SK-N-SH treated with all-trans-retinoic acid at 6 μM for 48 hours (cell line): ENCODE results near the gene HTR7.

ENCODE experiments used
- ATAC-seq: fragments of 200-7000 bp; cut with Tn5 transposase; 3 replicates; pipeline ENCODE4 v1.9.1; 2020; ENCODE audit warnings: mild to moderate bottlenecking, moderate library complexity
- ARNTL ChIP-seq: fragments of 450-650 bp; formaldehyde crosslinking; IDR thresholded peaks from 2 replicates; pipeline ENCODE4 v1.5.0; 2020; ENCODE audit warnings: low read depth, mild to moderate bottlenecking, moderate library complexity, borderline replicate concordance
- BACH2 ChIP-seq: fragments of 250-450 bp; sonication (Bioruptor Pico); IDR thresholded peaks from 2 replicates; pipeline ENCODE4 v1.9.0; 2021; ENCODE audit warnings: mild to moderate bottlenecking, borderline replicate concordance
- CSDC2 ChIP-seq: fragments of 250-450 bp; sonication (Bioruptor Pico); IDR thresholded peaks from 2 replicates; pipeline ENCODE4 v1.5.0; 2020; ENCODE audit warnings: mild to moderate bottlenecking, moderate library complexity
- ISL1 ChIP-seq: fragments of 250-450 bp; sonication (Bioruptor Pico); IDR thresholded peaks from 2 replicates; pipeline ENCODE4 v2.1.2; 2022; ENCODE audit warnings: mild to moderate bottlenecking, moderate library complexity
- OSR1 ChIP-seq: fragments of 250-450 bp; sonication (Bioruptor Pico); IDR thresholded peaks from 2 replicates; pipeline ENCODE4 v1.8.0; 2022; ENCODE audit warnings: moderate library complexity, mild to moderate bottlenecking, inconsistent platforms
- PPARA ChIP-seq: fragments of 250-450 bp; sonication (Bioruptor Pico); IDR thresholded peaks from 2 replicates; pipeline ENCODE4 v1.5.0; 2020; ENCODE audit warnings: mild to moderate bottlenecking, borderline replicate concordance
- SNAI2 ChIP-seq: fragments of 250-450 bp; sonication (Bioruptor Pico); IDR thresholded peaks from 2 replicates; pipeline ENCODE4 v1.5.0; 2020; ENCODE audit warnings: mild to moderate bottlenecking, moderate library complexity
- TOX ChIP-seq: fragments of 250-450 bp; sonication (Bioruptor Pico); IDR thresholded peaks from 2 replicates; pipeline ENCODE4 v1.8.0; 2021; ENCODE audit warnings: mild to moderate bottlenecking, moderate library complexity, borderline replicate concordance
- ZC3H10 ChIP-seq: fragments of 250-450 bp; sonication (Bioruptor Pico); IDR thresholded peaks from 2 replicates; pipeline ENCODE4 v1.5.1; 2021; ENCODE audit warnings: mild to moderate bottlenecking, moderate library complexity
- ZFP3 ChIP-seq: fragments of 250-450 bp; sonication (Bioruptor Pico); IDR thresholded peaks from 2 replicates; pipeline ENCODE4 v1.5.0; 2020; ENCODE audit warnings: mild to moderate bottlenecking, moderate library complexity
- ZFP30 ChIP-seq: fragments of 450-650 bp; formaldehyde crosslinking; IDR thresholded peaks from 2 replicates; pipeline ENCODE4 v1.5.0; 2022; ENCODE audit warnings: mild to moderate bottlenecking, moderate library complexity
- ZNF70 ChIP-seq: fragments of 450-650 bp; formaldehyde crosslinking; IDR thresholded peaks from 2 replicates; pipeline ENCODE4 v1.5.0; 2020; ENCODE audit warnings: mild to moderate bottlenecking, moderate library complexity
- ZNF8 ChIP-seq: fragments of 450-650 bp; formaldehyde crosslinking; IDR thresholded peaks from 2 replicates; pipeline ENCODE4 v1.5.0; 2020; ENCODE audit warnings: mild to moderate bottlenecking, moderate library complexity
- TF ChIP-seq, protein P1 (sequence below): fragments of 250-450 bp; sonication (Bioruptor Pico); IDR thresholded peaks from 2 replicates; pipeline ENCODE4 v1.8.0; 2021; ENCODE audit warnings: low read depth, mild to moderate bottlenecking, moderate library complexity, borderline replicate concordance
- TF ChIP-seq, protein P2 (sequence below): fragments of 250-450 bp; sonication (Bioruptor Pico); IDR thresholded peaks from 2 replicates; pipeline ENCODE4 v1.5.0; 2020; ENCODE audit warnings: mild to moderate bottlenecking, moderate library complexity
- TF ChIP-seq, protein P3 (sequence below): fragments of 250-450 bp; sonication (Bioruptor Pico); IDR thresholded peaks from 2 replicates; pipeline ENCODE4 v1.8.0; 2020; ENCODE audit warnings: mild to moderate bottlenecking, moderate library complexity, borderline replicate concordance
- TF ChIP-seq, protein P4 (sequence below): fragments of 250-450 bp; sonication (Bioruptor Pico); IDR thresholded peaks from 2 replicates; pipeline ENCODE4 v1.5.1; 2020; ENCODE audit warnings: low read depth, mild to moderate bottlenecking, moderate library complexity
- TF ChIP-seq, protein P5 (sequence below): fragments of 250-450 bp; sonication (Bioruptor Pico); IDR thresholded peaks from 2 replicates; pipeline ENCODE4 v1.5.1; 2021; ENCODE audit warnings: mild to moderate bottlenecking, moderate library complexity

The HTR7 gene

DNA sequence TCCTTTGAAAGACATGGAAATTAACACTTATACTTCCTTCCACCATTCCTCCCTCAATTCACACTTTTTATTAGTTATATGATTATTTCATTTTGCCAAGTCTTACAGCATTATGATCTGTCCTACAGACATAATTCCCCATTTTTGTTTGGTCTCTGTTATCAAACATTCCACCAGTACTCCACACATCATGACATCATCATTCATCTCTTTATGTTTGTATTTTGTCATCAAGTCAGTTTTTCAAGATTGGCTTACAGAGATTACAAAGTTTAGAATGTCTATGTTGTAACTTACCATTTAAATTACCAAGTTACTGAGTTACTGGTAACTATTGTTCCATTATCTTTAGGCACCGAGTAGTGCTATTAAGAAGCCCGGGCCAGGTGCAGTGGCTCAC is 150.2 kb downstream of the HTR7 start:
- ATAC-seq: no peak
- TF ChIP-seq CSDC2 (no peak), ARNTL (no peak), ZFP30 (no peak), PPARA (CRISPR knock-in tag) (no peak), ISL1 (CRISPR knock-in tag) (no peak), SNAI2 (no peak), TOX (no peak), ZC3H10 (no peak), BACH2 (CRISPR knock-in tag) (no peak), ZNF70 (no peak)
- TF ChIP-seq, protein P1, sequence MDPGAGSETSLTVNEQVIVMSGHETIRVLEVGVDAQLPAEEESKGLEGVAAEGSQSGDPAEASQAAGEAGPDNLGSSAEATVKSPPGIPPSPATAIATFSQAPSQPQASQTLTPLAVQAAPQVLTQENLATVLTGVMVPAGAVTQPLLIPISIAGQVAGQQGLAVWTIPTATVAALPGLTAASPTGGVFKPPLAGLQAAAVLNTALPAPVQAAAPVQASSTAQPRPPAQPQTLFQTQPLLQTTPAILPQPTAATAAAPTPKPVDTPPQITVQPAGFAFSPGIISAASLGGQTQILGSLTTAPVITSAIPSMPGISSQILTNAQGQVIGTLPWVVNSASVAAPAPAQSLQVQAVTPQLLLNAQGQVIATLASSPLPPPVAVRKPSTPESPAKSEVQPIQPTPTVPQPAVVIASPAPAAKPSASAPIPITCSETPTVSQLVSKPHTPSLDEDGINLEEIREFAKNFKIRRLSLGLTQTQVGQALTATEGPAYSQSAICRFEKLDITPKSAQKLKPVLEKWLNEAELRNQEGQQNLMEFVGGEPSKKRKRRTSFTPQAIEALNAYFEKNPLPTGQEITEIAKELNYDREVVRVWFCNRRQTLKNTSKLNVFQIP (CRISPR knock-in tag): no peak
- TF ChIP-seq, protein P2, sequence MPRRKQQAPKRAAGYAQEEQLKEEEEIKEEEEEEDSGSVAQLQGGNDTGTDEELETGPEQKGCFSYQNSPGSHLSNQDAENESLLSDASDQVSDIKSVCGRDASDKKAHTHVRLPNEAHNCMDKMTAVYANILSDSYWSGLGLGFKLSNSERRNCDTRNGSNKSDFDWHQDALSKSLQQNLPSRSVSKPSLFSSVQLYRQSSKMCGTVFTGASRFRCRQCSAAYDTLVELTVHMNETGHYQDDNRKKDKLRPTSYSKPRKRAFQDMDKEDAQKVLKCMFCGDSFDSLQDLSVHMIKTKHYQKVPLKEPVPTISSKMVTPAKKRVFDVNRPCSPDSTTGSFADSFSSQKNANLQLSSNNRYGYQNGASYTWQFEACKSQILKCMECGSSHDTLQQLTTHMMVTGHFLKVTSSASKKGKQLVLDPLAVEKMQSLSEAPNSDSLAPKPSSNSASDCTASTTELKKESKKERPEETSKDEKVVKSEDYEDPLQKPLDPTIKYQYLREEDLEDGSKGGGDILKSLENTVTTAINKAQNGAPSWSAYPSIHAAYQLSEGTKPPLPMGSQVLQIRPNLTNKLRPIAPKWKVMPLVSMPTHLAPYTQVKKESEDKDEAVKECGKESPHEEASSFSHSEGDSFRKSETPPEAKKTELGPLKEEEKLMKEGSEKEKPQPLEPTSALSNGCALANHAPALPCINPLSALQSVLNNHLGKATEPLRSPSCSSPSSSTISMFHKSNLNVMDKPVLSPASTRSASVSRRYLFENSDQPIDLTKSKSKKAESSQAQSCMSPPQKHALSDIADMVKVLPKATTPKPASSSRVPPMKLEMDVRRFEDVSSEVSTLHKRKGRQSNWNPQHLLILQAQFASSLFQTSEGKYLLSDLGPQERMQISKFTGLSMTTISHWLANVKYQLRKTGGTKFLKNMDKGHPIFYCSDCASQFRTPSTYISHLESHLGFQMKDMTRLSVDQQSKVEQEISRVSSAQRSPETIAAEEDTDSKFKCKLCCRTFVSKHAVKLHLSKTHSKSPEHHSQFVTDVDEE (CRISPR knock-in tag): no peak
- TF ChIP-seq, protein P3, sequence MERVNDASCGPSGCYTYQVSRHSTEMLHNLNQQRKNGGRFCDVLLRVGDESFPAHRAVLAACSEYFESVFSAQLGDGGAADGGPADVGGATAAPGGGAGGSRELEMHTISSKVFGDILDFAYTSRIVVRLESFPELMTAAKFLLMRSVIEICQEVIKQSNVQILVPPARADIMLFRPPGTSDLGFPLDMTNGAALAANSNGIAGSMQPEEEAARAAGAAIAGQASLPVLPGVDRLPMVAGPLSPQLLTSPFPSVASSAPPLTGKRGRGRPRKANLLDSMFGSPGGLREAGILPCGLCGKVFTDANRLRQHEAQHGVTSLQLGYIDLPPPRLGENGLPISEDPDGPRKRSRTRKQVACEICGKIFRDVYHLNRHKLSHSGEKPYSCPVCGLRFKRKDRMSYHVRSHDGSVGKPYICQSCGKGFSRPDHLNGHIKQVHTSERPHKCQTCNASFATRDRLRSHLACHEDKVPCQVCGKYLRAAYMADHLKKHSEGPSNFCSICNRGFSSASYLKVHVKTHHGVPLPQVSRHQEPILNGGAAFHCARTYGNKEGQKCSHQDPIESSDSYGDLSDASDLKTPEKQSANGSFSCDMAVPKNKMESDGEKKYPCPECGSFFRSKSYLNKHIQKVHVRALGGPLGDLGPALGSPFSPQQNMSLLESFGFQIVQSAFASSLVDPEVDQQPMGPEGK (CRISPR knock-in tag): no peak
- TF ChIP-seq, all 23 proteins: peak for 0

DNA sequence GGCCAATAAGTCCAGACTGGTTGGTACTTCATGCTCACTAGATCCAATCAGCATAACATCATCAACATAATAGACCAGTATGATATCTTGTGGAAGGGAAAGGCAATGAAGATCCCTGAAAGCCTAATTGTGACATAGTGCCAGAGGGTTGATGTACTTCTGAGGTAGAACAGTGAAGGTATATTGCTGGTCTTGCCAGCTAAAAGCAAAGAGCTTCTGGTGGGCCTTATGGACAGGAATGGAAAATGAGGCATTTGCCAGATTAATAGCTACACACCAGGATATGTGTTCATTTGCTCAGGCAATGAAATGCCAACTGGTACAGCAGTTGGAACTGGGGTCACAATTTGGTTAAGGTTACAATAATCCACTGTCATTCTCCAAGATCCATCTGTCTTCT is 156.4 kb downstream of the HTR7 start:
- TF ChIP-seq CSDC2: no peak
- no peak for TF ChIP-seq ZNF8 (CRISPR knock-in tag)
- no peak for TF ChIP-seq BACH2 (CRISPR knock-in tag)
- TF ChIP-seq, protein P4, sequence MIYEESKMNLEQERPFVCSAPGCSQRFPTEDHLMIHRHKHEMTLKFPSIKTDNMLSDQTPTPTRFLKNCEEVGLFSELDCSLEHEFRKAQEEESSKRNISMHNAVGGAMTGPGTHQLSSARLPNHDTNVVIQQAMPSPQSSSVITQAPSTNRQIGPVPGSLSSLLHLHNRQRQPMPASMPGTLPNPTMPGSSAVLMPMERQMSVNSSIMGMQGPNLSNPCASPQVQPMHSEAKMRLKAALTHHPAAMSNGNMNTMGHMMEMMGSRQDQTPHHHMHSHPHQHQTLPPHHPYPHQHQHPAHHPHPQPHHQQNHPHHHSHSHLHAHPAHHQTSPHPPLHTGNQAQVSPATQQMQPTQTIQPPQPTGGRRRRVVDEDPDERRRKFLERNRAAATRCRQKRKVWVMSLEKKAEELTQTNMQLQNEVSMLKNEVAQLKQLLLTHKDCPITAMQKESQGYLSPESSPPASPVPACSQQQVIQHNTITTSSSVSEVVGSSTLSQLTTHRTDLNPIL (CRISPR knock-in tag): no peak
- TF ChIP-seq ISL1 (CRISPR knock-in tag): no peak
- TF ChIP-seq ZFP3 (CRISPR knock-in tag): no peak
- TF ChIP-seq, protein P5, sequence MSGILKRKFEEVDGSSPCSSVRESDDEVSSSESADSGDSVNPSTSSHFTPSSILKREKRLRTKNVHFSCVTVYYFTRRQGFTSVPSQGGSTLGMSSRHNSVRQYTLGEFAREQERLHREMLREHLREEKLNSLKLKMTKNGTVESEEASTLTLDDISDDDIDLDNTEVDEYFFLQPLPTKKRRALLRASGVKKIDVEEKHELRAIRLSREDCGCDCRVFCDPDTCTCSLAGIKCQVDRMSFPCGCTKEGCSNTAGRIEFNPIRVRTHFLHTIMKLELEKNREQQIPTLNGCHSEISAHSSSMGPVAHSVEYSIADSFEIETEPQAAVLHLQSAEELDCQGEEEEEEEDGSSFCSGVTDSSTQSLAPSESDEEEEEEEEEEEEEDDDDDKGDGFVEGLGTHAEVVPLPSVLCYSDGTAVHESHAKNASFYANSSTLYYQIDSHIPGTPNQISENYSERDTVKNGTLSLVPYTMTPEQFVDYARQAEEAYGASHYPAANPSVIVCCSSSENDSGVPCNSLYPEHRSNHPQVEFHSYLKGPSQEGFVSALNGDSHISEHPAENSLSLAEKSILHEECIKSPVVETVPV: no peak
- no peak for TF ChIP-seq OSR1 (CRISPR knock-in tag)
- no peak for ATAC-seq

DNA sequence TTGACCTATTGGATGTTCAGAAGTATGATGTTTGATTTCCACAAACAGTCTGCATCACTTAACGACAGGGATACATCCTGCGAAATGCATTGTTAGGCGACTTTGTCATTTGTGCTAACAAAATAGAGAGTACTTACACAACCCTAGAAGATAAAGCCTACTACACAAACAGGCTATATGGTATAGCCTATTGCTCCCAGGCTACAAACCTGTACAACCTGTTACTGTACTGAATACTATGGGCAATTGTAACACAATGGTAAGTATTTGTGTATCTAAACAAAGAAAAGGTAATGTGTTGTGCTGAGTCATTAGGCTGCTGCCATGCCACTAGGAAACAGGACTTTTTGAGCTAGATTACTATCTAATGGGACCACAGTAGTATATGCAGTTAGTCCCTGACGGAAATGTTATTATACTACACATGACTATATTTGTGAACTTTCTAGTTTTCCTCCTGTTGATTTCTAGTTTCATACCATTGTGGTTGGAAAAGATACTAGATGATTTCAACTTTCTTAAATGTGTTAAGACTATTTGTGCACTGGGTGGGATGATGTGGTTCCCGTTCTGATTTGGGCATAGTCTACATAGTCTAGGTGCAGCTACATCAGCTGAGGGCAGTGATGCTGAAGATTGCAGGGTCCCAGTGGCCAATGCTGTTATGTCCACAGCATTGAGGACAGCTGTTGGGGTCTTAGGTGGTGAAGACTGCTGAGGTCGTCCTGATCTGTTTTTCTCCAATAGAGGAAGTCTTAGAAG is 161.7 kb downstream of the HTR7 start:
- no peak for ATAC-seq
- TF ChIP-seq, protein P1 (CRISPR knock-in tag): no peak
- TF ChIP-seq ZNF8 (CRISPR knock-in tag) (no peak), PPARA (CRISPR knock-in tag) (no peak), SNAI2 (no peak)
